Measurements from ENCODE around the gene KRT77. TPM values are rescaled to one million over a fixed set of nuclear protein-coding genes. Genes with fewer than 3 reads are reported as not detected.

The KRT77 gene
- total and polyA plus RNA-seq, 4 donors: not detected

DNA sequence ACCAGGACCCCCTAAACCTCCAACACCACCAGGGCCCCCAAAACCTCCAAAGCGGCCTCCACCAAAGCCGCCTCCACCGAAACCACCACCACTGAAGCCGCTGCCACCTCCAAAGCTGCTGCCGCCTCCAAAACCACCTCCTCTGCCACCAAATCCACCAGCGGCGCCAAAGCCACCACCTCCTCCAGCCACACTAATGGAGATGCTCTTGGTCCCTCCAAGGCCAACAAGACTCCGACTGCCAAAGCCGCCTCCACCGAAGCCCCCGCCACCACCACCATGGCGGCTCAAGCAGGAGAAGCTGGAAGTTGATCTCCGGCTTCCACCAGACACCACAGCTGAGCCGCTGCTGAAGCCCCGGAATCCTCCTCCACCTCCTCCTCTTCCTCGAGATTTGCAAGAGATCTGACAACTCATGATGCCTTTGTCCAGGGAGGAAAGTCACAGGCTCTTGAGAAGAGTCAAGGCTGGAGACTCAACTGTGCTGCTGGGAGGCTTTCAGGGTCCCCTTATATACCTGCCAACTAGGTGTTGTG, 51.5 kb downstream of the KRT77 start, which contains the start of gene KRT2:
Gene KRT2, minus strand, starts transcription at position 486 of the 536 bp plus-strand sequence. Its CDS starts 69 bp downstream, at position 417.
- no peak for ATAC-seq (ENCODE audit: insufficient read depth, low FRiP score)
- WGBS, 2 donors: 96% methylated on average over 16 of the region's 16 CpGs
- no peaks in the 10 kb centered on the region for H3K9me3 ChIP-seq (ENCODE audit: control insufficient read depth in 4 of 4, insufficient read depth in 3 of 4, low read length in 3 of 4)
- H3K4me1 ChIP-seq (ENCODE audit: control insufficient read depth in 5 of 5, insufficient read depth in 5 of 5, low read length in 5 of 5): peaks cover 0 to 9% (median 0%) of the 10 kb centered on the region in 5 donors
- no peak for DNase-seq
- TF ChIP-seq, protein P1, sequence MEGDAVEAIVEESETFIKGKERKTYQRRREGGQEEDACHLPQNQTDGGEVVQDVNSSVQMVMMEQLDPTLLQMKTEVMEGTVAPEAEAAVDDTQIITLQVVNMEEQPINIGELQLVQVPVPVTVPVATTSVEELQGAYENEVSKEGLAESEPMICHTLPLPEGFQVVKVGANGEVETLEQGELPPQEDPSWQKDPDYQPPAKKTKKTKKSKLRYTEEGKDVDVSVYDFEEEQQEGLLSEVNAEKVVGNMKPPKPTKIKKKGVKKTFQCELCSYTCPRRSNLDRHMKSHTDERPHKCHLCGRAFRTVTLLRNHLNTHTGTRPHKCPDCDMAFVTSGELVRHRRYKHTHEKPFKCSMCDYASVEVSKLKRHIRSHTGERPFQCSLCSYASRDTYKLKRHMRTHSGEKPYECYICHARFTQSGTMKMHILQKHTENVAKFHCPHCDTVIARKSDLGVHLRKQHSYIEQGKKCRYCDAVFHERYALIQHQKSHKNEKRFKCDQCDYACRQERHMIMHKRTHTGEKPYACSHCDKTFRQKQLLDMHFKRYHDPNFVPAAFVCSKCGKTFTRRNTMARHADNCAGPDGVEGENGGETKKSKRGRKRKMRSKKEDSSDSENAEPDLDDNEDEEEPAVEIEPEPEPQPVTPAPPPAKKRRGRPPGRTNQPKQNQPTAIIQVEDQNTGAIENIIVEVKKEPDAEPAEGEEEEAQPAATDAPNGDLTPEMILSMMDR (IDR thresholded peaks at IDR 0.05; ENCODE audit: control extremely low read depth, extremely low read depth): no peak
- no peak within 1 kb of the TSS for H3K4me3 ChIP-seq
- H3K36me3 ChIP-seq (ENCODE audit: control insufficient read depth in 4 of 4, insufficient read depth in 4 of 4, low read length in 4 of 4): no peaks in the 10 kb centered on the region
- no peak within 1 kb of the TSS for H3K27ac ChIP-seq (ENCODE audit: low read depth in 1 of 2, low read length in 1 of 2)
- H3K27me3 ChIP-seq (ENCODE audit: control insufficient read depth in 3 of 3, insufficient read depth in 3 of 3, low read length in 2 of 3): peaks cover 0 to 4% (median 0%) of the 10 kb centered on the region in 3 donors
- H3K9ac ChIP-seq (ENCODE audit: insufficient read depth in 1 of 2, low read length in 2 of 2): no peak within 1 kb of the TSS

DNA sequence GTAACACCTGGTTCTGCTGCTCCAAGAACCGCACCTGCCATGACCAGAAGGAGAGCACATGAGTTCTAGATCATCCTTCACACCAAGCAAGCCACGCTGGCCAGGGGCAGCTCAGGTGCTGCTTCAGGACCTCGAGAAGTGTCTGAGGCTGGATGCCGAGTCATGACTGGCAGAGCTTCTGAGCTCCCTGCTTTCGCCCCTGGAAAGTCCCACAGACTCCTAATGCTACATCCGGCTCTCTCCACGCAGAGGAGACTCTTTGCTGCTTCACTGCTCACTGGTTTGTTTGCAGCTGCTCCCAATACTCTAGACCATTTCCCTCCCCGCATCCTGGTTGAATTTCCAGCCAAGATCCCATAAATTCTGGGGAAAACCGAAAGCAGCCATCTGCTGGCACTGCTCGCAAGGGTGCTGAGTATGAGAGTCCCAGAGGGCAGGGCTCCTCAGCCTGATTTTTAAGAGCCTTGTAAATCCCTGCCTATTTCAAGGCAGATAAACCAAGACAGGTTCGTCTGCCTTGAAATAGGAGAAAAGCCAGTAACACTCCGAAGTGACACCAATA, 52.7 kb downstream of the KRT77 start:
- no peak overlapping the region for H3K9ac ChIP-seq (ENCODE audit: insufficient read depth in 1 of 2, low read length in 2 of 2)
- no peak overlapping the region for H3K27ac ChIP-seq (ENCODE audit: low read depth in 1 of 2, low read length in 1 of 2)
- peaks cover 0 to 5% (median 0%) of the 10 kb centered on the region in 5 donors for H3K4me1 ChIP-seq (ENCODE audit: control insufficient read depth in 5 of 5, insufficient read depth in 5 of 5, low read length in 5 of 5)
- no peaks in the 10 kb centered on the region for H3K36me3 ChIP-seq (ENCODE audit: control insufficient read depth in 4 of 4, insufficient read depth in 4 of 4, low read length in 4 of 4)
- H3K9me3 ChIP-seq (ENCODE audit: control insufficient read depth in 4 of 4, insufficient read depth in 3 of 4, low read length in 3 of 4): no peaks in the 10 kb centered on the region
- ATAC-seq (ENCODE audit: insufficient read depth, low FRiP score): no peak
- H3K4me3 ChIP-seq: no peak overlapping the region
- no peak for DNase-seq
- TF ChIP-seq, protein P1 (IDR thresholded peaks at IDR 0.05; ENCODE audit: control extremely low read depth, extremely low read depth): no peak
- H3K27me3 ChIP-seq (ENCODE audit: control insufficient read depth in 3 of 3, insufficient read depth in 3 of 3, low read length in 2 of 3): peaks cover 0 to 4% (median 0%) of the 10 kb centered on the region in 3 donors
- 71 to 83% methylated on average over 12 of the region's 12 CpGs for WGBS, 2 donors

DNA sequence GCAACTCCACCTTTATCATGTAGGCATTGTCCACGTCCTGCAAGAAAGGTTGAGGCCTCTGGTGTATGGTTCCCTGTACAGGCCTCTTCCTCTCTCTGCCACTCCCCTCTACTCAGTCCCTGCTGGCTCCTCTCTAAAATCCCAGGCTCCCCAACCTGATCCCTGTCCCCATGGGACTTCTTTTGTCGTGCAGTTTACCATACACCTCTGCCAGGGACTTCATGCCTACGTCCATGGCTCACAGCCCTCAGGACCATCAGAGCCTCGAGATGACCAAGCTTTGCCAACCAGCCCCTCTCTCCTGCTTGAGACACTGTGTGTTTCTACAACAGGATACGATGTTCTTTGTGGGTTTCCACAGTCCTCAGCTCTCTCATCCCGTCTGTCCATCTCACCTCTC, 54.3 kb downstream of the KRT77 start:
- H3K9ac ChIP-seq (ENCODE audit: insufficient read depth in 1 of 2, low read length in 2 of 2): no peak overlapping the region
- no peaks in the 10 kb centered on the region for H3K36me3 ChIP-seq (ENCODE audit: control insufficient read depth in 4 of 4, insufficient read depth in 4 of 4, low read length in 4 of 4)
- H3K4me1 ChIP-seq (ENCODE audit: control insufficient read depth in 5 of 5, insufficient read depth in 5 of 5, low read length in 5 of 5): no peaks in the 10 kb centered on the region
- peaks cover 0 to 4% (median 0%) of the 10 kb centered on the region in 3 donors for H3K27me3 ChIP-seq (ENCODE audit: control insufficient read depth in 3 of 3, insufficient read depth in 3 of 3, low read length in 2 of 3)
- no peak for ATAC-seq (ENCODE audit: insufficient read depth, low FRiP score)
- DNase-seq: no peak
- 76 to 81% methylated on average over 6 of the region's 6 CpGs for WGBS, 2 donors
- no peak overlapping the region for H3K4me3 ChIP-seq
- TF ChIP-seq, protein P1 (IDR thresholded peaks at IDR 0.05; ENCODE audit: control extremely low read depth, extremely low read depth): no peak
- no peak overlapping the region for H3K27ac ChIP-seq (ENCODE audit: low read depth in 1 of 2, low read length in 1 of 2)
- no peaks in the 10 kb centered on the region for H3K9me3 ChIP-seq (ENCODE audit: control insufficient read depth in 4 of 4, insufficient read depth in 3 of 4, low read length in 3 of 4)

Measured in lung (tissue), 12 donors.